Thoracic aorta (tissue), 2 donors: ENCODE measurements around the gene NRL. TPM values are rescaled to one million over a fixed set of nuclear protein-coding genes. Genes with fewer than 3 reads are reported as not detected.

Experiments
- ATAC-seq: fragments of 150-250 bp; one replicate; pipeline ENCODE4 v1.8.0; 2017; ENCODE audit warnings: low read depth; ENCODE audit not compliant: insufficient number of reproducible peaks, low FRiP score
- DNase-seq: peaks from one replicate; pipeline ENCODE4 v3.0.0-alpha.2; 2020; ENCODE audit warnings: low spot score
- H3K27ac ChIP-seq, 2 donors: fragments of 200-600 bp; sonication (generic); 1 replicate in 1 of 2; 2 replicates in 1 of 2; pipeline ENCODE4 v1.5.1; 2016; ENCODE audit warnings: mild to moderate bottlenecking in 2 of 2, moderate library complexity in 2 of 2
- H3K27me3 ChIP-seq: fragments of 200-600 bp; sonication (generic); replicated peaks from 2 replicates; pipeline ENCODE4 v1.6.0; 2016; ENCODE audit warnings: mild to moderate bottlenecking; ENCODE audit not compliant: insufficient read depth
- H3K36me3 ChIP-seq: fragments of 200-600 bp; sonication (generic); one replicate; pipeline ENCODE4 v1.5.1; 2016
- H3K4me1 ChIP-seq, 2 donors: fragments of 200-600 bp; sonication (generic); 1 replicate in 1 of 2; 2 replicates in 1 of 2; pipeline versions ENCODE4 v1.5.1 to v1.6.0; 2016; ENCODE audit warnings: low read depth in 2 of 2, mild to moderate bottlenecking in 1 of 2; ENCODE audit not compliant: control insufficient read depth in 1 of 2
- H3K4me3 ChIP-seq: fragments of 200-600 bp; sonication (generic); 2 replicates; pipeline ENCODE4 v1.5.1; 2016; ENCODE audit warnings: mild to moderate bottlenecking
- H3K9me3 ChIP-seq: fragments of 200-600 bp; sonication (generic); 2 replicates; pipeline ENCODE4 v1.5.1; 2016
- total RNA-seq, 2 donors: library from RNA; depleted of rRNA; stranded (reverse); fragments of >200 nt; gene quantifications; one replicate each; pipeline versions ENCODE4 v1.1.0 to v1.2.3, GENCODE V29; 2016
- TF ChIP-seq, protein P1 (sequence below): fragments of 200-600 bp; sonication (generic); IDR thresholded peaks from one replicate; pipeline ENCODE4 v1.5.1; 2019; ENCODE audit warnings: antibody characterized with exemption

NRL gene
- total RNA-seq, 2 donors from 2014 or later, result 0.92 to 6.1 TPM

DNA sequence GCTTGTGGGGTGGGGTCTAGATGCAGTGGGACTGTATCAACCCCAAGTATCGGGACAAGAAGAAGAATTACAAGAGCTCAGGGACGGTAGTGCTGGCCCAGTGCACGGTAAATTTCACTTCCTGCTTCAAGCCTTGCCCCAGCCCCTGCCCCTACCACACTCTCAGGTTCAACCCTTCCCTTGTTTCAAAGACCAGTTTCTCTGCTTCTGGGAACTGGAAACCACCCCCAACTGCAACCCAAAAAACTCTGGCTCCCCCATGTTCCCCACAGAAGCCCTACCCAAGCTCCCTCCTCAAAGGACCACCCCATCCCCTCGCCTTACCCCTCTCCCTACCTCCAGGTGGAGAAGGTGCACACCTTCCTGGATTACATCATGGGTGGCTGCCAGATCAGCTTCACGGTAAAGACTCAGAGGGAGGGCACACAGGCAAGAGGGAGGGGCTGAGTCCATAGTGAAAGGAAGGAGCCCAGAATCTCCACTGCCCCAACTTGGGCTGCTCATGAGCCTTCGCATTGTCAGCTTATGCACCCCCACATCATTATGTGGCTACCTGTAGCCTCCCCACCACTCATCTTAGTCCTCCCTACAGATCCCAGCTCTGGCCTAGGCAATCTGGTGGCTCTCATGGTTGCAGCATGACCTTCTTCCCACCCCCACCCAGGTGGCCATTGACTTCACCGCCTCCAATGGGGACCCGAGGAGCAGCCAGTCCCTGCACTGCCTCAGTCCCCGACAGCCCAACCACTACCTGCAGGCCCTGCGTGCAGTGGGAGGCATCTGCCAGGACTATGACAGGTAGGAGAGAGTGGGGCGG is 39.1 kb downstream of the NRL start:
- Histone ChIP-seq H3K4me1 (peaks cover 0 to 20% of the 10 kb centered on the region in 2 donors), H3K36me3 (no peaks in the 10 kb centered on the region), H3K4me3 (no peak overlapping the region), H3K9me3 (no peaks in the 10 kb centered on the region), H3K27me3 (no peaks in the 10 kb centered on the region), H3K27ac (no peak overlapping the region)
- TF ChIP-seq, protein P1, sequence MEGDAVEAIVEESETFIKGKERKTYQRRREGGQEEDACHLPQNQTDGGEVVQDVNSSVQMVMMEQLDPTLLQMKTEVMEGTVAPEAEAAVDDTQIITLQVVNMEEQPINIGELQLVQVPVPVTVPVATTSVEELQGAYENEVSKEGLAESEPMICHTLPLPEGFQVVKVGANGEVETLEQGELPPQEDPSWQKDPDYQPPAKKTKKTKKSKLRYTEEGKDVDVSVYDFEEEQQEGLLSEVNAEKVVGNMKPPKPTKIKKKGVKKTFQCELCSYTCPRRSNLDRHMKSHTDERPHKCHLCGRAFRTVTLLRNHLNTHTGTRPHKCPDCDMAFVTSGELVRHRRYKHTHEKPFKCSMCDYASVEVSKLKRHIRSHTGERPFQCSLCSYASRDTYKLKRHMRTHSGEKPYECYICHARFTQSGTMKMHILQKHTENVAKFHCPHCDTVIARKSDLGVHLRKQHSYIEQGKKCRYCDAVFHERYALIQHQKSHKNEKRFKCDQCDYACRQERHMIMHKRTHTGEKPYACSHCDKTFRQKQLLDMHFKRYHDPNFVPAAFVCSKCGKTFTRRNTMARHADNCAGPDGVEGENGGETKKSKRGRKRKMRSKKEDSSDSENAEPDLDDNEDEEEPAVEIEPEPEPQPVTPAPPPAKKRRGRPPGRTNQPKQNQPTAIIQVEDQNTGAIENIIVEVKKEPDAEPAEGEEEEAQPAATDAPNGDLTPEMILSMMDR, result no peak
- no peak for DNase-seq
- no peak for ATAC-seq

DNA sequence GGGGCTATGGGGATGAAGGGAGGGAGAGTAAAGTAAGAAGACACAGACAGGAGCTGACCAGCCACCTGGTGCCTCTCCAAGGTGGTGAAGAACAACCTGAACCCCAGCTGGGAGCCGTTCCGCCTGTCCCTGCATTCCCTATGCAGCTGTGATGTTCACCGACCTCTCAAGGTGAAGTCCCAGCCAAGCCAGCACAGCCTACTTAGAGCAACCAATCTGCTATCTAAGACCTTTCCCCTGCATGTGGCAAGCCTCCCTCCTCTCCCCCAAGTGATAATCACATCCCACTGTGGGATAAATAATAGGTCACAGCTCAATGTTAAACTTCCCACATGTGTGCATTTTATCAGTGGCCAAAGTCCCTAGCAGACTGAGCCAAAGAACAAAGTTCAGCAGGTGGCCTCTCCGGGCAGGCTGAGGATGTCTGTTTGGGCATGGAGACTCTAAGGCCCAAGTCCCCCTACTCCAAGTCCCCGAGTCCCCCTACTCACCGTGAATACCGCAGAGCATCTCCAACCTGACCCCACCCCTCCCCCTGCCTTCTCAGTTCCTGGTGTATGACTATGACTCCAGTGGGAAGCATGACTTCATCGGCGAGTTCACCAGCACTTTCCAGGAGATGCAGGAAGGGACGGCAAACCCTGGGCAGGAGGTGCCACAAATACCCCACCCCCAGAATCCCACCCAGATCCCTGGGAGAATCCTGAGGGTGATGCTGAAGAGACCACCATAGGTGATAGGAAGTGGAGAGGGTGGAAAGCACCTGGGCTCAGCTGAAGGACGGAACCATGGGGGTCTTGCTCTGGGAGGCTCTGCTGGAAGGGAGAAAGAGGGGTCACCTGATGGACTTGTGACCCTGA is 39.9 kb downstream of the NRL start:
- no peak overlapping the region for H3K4me3 ChIP-seq
- no peaks in the 10 kb centered on the region for H3K27me3 ChIP-seq
- H3K4me1 ChIP-seq, result peaks cover 0 to 16% of the 10 kb centered on the region in 2 donors
- H3K9me3 ChIP-seq, result no peaks in the 10 kb centered on the region
- ATAC-seq (no peak), DNase-seq (no peak)
- TF ChIP-seq, protein P1, result no peak
- H3K36me3 ChIP-seq, result no peaks in the 10 kb centered on the region
- H3K27ac ChIP-seq, result no peak overlapping the region

DNA sequence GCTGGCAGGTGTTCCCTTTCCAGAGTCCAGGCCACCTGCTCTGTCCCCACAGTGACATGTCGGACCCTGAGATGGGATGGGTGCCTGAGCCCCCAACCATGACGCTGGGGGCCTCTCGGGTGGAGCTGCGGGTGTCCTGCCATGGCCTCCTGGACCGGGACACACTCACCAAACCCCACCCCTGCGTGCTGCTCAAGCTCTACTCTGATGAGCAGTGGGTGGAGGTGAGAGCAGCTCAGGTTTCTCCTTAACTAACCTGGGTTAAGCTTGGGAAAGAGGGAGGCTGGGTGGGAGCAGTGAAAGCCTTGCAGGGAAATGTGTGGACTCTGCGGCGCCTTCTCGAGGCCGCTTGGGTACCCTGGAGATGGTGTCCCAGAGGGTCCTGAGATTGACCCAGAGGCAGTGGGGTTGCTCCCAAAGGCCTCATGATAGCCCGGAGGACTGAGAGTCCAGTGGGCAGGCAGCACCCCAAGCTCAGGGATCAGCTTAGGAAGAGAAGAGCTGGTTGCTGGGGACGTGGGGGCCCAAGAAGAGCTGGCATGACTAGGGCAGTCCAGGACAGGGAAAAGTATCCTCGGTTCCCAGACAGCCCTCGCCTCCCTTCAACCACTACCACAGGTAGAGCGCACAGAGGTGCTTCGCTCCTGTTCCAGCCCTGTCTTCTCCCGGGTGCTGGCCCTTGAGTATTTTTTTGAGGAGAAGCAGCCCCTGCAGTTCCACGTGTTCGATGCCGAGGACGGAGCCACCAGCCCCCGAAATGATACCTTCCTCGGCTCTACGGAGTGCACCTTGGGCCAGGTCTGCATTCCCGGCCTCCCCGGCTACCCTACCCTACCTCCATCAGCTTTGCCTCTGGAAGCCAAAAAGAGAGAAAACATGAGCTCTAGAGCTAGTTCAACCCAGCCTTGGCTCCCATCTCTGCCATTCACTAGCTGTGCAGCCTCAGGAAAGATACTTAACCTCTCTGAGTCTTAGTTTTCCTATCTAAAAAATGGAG is 41.6 kb downstream of the NRL start:
- no peaks in the 10 kb centered on the region for H3K36me3 ChIP-seq
- DNase-seq, result no peak
- no peaks in the 10 kb centered on the region for H3K9me3 ChIP-seq
- TF ChIP-seq, protein P1, result no peak
- no peak overlapping the region for H3K27ac ChIP-seq
- peaks cover 0 to 16% of the 10 kb centered on the region in 2 donors for H3K4me1 ChIP-seq
- no peaks in the 10 kb centered on the region for H3K27me3 ChIP-seq
- ATAC-seq, result no peak
- H3K4me3 ChIP-seq, result no peak overlapping the region

DNA sequence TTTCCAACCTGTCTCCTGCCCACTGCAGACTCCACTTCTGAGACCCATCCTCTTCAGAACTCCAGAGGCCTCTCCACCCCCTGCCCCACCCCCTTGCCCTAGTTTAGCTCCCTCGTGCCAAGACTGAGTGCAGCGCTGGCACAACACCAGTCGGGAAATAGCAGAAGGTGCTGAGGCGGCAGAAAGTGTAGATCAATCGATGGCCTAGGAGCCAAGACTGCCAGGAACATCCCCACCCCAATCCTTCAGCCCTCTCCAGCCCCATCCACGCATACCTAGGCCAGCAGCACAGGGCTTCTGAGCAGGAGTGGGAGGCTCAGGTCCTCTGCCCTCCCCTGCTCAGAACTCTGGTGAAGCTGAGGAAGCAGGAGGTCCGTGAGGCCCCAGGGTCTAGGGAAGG is 42.3 kb downstream of the NRL start:
- Histone ChIP-seq H3K9me3 (no peaks in the 10 kb centered on the region), H3K36me3 (no peaks in the 10 kb centered on the region), H3K4me3 (no peak overlapping the region), H3K27me3 (no peaks in the 10 kb centered on the region), H3K27ac (no peak overlapping the region), H3K4me1 (peaks cover 0 to 16% of the 10 kb centered on the region in 2 donors)
- DNase-seq (no peak), ATAC-seq (no peak)
- TF ChIP-seq, protein P1, result no peak
